Stimulated activated CD4-positive, alpha-beta T cell treated with anti-CD3 and anti-CD28 coated beads, Interleukin-1b, Interleukin-23, amount 100 ng/mL, for 48 hours (primary cell): Measurements from ENCODE around the gene BACH2.

Experiments used
- DNase-seq: peaks from one replicate; pipeline ENCODE4 v3.0.0-alpha.2; 2020

The BACH2 gene

GRCh38 chr6:90204327-90205056 is 92.2 kb downstream of the BACH2 start:
- DNase-seq, result no peak

- DNase-seq, result no peak
Observed at GRCh38 chr6:90203672-90204071, 93.0 kb downstream of the BACH2 start.

GRCh38 chr6:90202156-90202555 is 94.5 kb downstream of the BACH2 start:
- no peak for DNase-seq

- DNase-seq, result no peak
Observed at GRCh38 chr6:90199900-90200299, 96.7 kb downstream of the BACH2 start.

- DNase-seq, result no peak
Observed at GRCh38 chr6:90198758-90199425, 97.8 kb downstream of the BACH2 start.

GRCh38 chr6:90197854-90198496 is 98.7 kb downstream of the BACH2 start:
- DNase-seq, result no peak

- DNase-seq, result no peak
Observed at GRCh38 chr6:90195094-90195829, 101.4 kb downstream of the BACH2 start.

GRCh38 chr6:90194371-90194841 is 102.2 kb downstream of the BACH2 start:
- peak; percentile 30 for DNase-seq

- DNase-seq, result no peak
Observed at GRCh38 chr6:90193359-90193758, 103.3 kb downstream of the BACH2 start.

- DNase-seq, result no peak
Observed at GRCh38 chr6:90192857-90193256, 103.8 kb downstream of the BACH2 start.

- DNase-seq, result peak; percentile 25
Observed at GRCh38 chr6:90190752-90191395, 105.8 kb downstream of the BACH2 start.

- DNase-seq, result no peak
Observed at GRCh38 chr6:90190131-90190530, 106.5 kb downstream of the BACH2 start.

GRCh38 chr6:90187437-90188121 is 109.1 kb downstream of the BACH2 start:
- DNase-seq, result no peak

- no peak for DNase-seq
Observed at GRCh38 chr6:90186637-90187371, 109.8 kb downstream of the BACH2 start.

- DNase-seq, result no peak
Observed at GRCh38 chr6:90186026-90186425, 110.6 kb downstream of the BACH2 start.

GRCh38 chr6:90184334-90185298 is 112.0 kb downstream of the BACH2 start:
- no peak for DNase-seq

GRCh38 chr6:90183587-90184333 is 112.9 kb downstream of the BACH2 start:
- DNase-seq, result no peak

GRCh38 chr6:90180526-90180925 is 116.1 kb downstream of the BACH2 start:
- no peak for DNase-seq
